NOMO-1 (cell line): ENCODE data around the gene TMLHE.
"Not testable (repeated sequence)": the region's sequence is repeated elsewhere in the genome, so short reads cannot be mapped to it uniquely, and the experiment has no call there.

ENCODE experiments used
- DNase-seq, 2 experiments: peaks; one replicate each; lab custom pipeline; 2025; ENCODE audit not compliant: unreplicated experiment in 2 of 2; lab: John Stamatoyannopoulos, UW

TMLHE gene

DNA sequence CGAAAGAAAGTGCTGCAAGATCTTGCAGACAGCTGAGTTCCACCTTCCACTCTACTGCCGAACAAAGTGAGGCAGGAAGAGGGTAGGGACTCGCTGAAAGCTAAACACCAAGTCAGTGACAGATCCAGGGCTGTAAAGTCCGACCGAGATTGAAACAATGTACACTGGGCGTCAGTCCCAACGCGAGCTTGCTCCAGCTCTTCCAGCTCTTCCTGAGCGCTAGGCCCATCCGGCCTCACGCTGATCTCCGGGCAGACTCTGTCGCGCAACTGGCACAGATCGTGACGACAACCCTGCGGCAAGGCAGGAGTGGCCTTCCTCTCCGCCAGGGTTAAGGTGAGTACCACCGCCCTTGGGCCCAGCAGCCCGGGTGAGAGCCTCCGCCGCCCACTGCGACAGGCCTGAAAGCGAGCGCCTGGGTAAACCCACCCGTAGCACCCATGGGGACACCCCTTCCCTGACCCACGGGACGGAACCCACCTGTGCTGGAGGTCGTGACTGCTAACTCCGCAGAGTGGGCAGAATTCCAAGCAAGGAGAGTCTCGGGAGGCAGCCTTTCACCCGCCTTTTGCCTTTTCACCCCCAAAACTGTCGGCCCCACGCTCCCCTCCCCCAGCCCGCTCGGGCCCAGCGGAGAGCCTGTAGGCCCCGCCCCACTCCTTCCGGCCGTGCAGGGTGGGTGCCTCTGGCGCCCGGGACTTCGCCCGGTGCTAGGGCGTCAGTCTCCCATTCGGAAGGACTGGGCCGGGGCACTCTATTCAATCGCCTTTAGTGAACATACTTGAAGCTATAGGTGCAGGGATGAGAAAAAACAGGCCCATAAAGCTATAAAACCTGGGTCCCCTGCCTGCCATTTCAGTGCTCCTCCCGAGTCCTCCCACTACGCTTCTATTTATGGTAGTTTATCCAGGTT lies at the start of gene TMLHE, which contains the start of gene SPRY3:
Gene TMLHE (minus strand): TSS at position 641 of the 913 bp plus-strand sequence. CDS start 67,676 bp downstream, outside the sequence.
Gene SPRY3 (plus strand): TSS at position 275 of the 913 bp plus-strand sequence.
- DNase-seq: peak; percentile 31 to 36

DNA sequence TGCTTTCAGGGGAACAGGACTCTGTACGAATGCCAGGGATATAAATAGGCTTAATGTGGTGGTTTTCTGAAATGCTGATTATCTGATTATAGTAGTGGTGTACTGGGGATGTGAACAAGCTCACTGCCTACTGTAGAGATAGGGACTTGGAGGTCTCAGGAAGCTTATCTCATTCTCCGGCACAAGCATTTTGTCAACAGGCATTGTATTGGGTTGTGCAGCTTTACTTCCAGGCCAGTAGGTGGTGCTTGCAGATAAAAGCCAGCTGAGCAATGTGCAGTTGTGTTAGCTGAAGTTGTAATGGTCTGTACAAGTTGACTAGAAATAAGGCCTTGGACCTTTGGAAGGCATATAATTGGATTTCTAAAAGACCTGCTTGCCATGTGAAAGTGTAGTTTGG lies 49.5 kb upstream of the TMLHE start:
- DNase-seq: no peak

DNA sequence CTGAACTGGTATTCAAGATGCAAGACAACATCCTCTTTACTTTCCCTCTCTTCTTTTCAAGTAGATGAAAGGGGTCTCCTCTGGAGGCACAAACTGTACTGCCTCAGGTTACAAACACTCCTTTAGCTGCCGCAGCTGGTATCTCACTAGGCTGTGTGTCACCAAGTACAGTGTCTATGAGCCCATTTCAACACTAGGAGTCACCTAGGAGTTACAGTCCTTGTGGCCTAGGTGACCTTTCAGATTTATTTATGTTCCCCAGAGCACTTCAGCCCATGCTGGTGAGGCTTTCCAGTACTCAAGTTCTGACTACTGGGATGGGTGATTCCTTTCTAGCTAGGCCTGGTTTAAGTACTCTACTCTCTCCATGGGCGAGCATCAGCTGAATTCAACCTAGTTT lies 32.4 kb upstream of the TMLHE start:
- no peak for DNase-seq

DNA sequence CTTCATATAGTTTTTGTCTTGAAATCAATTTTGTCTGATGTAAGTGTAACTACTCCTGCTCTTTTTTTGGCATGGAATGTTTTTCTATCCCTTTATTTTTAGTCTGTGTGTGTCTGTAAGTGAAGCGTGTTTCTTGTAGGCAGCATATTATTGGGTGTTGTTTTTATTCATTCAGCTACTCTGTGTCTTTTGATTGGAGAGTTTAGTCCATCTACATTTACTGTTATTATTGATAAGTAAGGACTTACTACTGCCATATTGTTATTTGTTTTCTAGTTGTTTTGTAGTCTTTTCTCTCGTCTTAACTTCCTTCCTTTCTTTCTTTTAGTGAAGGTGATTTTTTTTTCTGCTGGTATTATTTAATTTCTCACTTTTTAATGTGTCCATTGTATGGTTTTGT lies 30.5 kb upstream of the TMLHE start:
- no peak for DNase-seq

GRCh38 chrX:155641371-155641770 lies 28.6 kb upstream of the TMLHE start:
- not testable (repeated sequence) for DNase-seq

DNA sequence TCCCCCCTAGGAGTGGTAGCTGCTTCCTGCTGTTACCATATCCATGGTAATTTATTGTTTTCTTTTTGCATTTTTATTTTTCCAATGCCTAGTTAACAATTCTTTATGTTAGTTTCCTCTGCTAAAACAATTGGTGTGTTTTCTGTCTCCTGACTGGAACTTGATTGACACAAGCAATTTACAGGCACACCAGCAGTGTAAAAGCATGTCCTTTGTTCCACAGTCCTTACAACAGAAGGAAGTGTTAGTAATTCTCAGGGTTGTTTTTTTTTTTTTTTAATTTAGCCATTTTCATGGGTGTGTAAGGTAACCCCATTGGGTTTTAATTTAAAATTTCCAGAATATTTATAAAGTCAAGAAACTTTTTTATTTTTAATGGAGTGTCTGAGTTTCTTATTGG lies 25.0 kb upstream of the TMLHE start:
- DNase-seq: no peak

- not testable (repeated sequence) for DNase-seq
Measured at GRCh38 chrX:155635019-155635418, 22.3 kb upstream of the TMLHE start.

GRCh38 chrX:155632431-155633100 lies 19.8 kb upstream of the TMLHE start:
- DNase-seq: peak; percentile 2

DNA sequence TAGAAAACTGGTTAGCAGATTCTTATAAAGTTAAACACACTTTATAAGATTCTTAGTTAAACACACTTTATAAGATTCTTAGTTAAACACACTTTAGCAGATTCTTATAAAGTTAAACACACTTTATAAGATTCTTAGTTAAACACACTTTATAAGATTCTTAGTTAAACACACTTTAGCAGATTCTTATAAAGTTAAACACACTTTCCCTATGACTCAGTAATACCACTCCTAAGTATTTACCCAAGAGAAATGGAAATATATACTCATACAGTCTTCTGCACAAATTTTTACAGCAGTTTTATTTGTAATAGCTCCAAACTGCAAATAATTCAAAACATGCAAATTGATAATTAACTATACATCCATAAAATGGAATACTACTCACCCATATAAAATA lies 7.4 kb upstream of the TMLHE start:
- not testable (repeated sequence) for DNase-seq

- DNase-seq: no peak
Measured at GRCh38 chrX:155615938-155616337, 3.2 kb upstream of the TMLHE start.

GRCh38 chrX:155613927-155614559 lies 1.3 kb upstream of the TMLHE start:
- DNase-seq: no peak

DNA sequence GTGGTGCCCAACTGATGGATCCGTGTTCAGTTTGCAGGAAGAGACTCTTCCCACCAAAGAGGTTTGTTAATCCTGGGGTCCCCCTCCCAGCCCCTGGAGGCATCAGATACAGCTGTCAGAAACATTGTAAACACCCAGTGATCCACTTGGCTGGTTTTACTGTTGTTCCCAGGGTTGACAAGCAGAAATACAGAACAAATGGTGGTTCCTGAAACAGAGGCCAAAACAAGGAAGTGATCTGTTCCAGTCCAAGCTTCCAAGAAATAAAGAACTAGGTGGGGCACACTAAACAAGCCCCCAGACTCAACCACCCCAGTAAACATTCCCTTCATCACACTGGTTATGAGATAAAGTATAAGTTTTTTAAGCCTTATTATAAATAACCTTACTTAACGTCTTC lies 1.4 kb downstream of the TMLHE start:
- peak; percentile 3 to 24 for DNase-seq

DNA sequence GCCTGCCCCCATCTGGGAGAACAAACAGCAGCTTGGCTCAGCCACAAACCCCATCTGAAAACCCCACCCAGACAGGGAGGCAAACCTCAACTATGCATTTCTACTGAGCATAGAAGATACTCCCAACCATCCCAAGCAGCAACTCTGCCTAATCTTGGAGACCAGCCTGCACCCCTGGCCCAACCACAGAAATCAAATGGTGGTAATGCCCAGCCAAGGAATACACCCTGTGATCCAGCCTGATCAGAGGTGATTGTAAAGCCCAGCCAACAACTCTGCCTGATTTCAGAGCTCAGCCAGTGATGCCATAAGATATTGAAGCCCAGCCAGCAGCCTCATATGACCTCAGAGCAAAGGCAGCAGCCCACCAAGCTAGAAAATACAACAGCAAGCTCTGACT lies 19.8 kb downstream of the TMLHE start:
- DNase-seq: no peak

GRCh38 chrX:155592331-155592730 lies 20.4 kb downstream of the TMLHE start:
- DNase-seq: no peak

- no peak for DNase-seq
Measured at GRCh38 chrX:155577682-155578081, 35.1 kb downstream of the TMLHE start.

DNA sequence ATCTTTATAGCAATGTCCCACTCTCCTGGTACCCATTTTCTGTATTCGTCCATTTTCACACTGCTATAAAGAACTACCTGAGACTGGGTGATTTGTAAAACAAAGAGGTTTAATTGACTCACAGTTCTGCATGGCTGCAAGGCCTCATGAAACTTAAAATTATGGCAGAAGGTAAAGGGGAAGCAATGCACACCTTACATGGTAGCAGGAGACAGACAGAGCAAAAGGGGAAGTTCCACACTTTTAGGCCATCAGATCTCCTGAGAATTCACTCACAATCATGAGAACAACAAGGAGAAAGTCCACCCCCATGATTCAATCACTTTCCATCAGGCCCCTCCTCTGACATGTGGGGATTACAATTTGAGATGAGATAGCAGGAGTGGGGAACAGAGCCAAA lies 49.7 kb downstream of the TMLHE start:
- no peak for DNase-seq

GRCh38 chrX:155544881-155545280 lies 67.9 kb downstream of the TMLHE start:
- DNase-seq: no peak

GRCh38 chrX:155535866-155536265 lies 76.9 kb downstream of the TMLHE start:
- DNase-seq: no peak

DNA sequence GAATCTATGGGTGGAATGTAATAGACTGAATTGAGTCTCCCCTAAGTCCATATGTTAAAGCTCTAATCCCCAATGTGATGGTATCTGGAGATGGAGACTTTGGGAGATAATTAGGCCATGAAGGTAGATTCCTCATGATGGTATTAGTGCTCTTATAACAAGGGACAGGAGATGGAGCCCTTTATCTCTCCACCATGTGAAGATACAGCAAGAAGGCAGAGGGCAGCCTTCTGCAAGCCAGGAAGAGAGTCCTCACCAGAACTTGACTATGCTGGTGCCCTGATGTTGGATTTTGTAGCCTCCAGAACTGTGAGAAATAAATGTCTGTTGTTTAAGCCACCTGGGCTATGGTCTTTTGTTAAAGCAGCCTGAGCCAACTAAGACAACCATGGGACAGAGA lies 78.0 kb downstream of the TMLHE start:
- no peak for DNase-seq

DNA sequence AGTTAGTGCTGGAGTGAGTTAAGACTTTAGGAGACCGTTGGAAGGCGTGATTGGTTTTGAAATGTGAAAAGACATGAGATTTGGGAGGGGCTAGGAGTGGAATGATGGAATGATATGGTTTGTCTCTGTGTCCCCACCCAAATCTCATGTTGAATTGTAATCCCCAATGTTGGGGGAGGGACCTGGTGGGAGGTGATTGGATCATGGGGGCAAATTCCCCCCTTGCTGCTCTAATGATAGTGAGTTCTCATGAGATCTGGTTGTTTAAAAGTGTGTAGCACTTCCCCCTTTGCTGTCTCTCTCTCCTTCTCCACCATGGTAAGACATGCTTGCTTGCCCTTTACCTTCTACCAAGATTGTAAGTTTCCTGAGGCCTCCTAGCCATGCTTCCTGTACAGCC lies 85.7 kb downstream of the TMLHE start:
- DNase-seq: not testable (repeated sequence)

GRCh38 chrX:155514225-155514624 lies 98.5 kb downstream of the TMLHE start:
- DNase-seq: no peak
